Keratinocyte (primary cell): ENCODE results near the gene SLC1A5.

ENCODE experiments used
- EZH2 ChIP-seq: IDR thresholded peaks from one replicate; pipeline ENCODE4 v1.6.1; 2012; ENCODE audit warnings: inconsistent platforms, mild to moderate bottlenecking, low read length, moderate library complexity
- TF ChIP-seq, protein P1 (sequence below), 3 experiments: IDR thresholded peaks in 1 of 3; conservative IDR thresholded peaks in 1 of 3; optimal IDR thresholded peaks in 1 of 3; 2 replicates in 2 of 3; 3 replicates in 1 of 3; pipeline versions ENCODE3 to v1.5.1; 2011; ENCODE audit warnings: low read length in 3 of 3, mild to moderate bottlenecking in 3 of 3, moderate library complexity in 2 of 3, control low read depth in 1 of 3, inconsistent platforms in 1 of 3; ENCODE audit not compliant: insufficient read depth in 2 of 3; ENCODE audit errors: extremely low read depth in 1 of 3

DNA sequence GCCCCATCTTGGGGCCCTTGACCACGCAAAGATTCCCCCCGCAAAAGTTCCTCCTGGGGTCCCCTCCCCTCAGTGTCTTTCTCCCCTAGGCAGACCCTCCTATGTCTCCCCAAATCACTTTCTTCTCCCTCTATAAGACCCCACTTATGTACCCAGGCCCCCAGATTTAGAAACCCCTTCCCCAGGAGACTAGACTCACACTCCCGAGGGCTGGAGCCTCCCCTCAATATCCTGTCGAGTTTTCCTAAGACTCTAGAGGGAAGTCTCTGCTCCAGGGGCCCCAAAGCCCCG, 1.4 kb downstream of the SLC1A5 start:
- TF ChIP-seq, protein P1, sequence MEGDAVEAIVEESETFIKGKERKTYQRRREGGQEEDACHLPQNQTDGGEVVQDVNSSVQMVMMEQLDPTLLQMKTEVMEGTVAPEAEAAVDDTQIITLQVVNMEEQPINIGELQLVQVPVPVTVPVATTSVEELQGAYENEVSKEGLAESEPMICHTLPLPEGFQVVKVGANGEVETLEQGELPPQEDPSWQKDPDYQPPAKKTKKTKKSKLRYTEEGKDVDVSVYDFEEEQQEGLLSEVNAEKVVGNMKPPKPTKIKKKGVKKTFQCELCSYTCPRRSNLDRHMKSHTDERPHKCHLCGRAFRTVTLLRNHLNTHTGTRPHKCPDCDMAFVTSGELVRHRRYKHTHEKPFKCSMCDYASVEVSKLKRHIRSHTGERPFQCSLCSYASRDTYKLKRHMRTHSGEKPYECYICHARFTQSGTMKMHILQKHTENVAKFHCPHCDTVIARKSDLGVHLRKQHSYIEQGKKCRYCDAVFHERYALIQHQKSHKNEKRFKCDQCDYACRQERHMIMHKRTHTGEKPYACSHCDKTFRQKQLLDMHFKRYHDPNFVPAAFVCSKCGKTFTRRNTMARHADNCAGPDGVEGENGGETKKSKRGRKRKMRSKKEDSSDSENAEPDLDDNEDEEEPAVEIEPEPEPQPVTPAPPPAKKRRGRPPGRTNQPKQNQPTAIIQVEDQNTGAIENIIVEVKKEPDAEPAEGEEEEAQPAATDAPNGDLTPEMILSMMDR (optimal IDR thresholded peaks at IDR 0.05 in 1 of 3, IDR thresholded peaks at IDR 0.05 in 1 of 3, conservative IDR thresholded peaks at IDR 0.05 in 1 of 3; ENCODE audit: extremely low read depth in 1 of 3, insufficient read depth in 2 of 3, low read length in 3 of 3), result no peak
- TF ChIP-seq EZH2, result no peak
